Large intestine (tissue), 3 donors: Measurements from ENCODE around the gene TACSTD2. TPM values are rescaled to one million over a fixed set of nuclear protein-coding genes. Genes with fewer than 3 reads are reported as not detected.
"Not testable (repeated sequence)": the region's sequence is repeated elsewhere in the genome, so short reads cannot be mapped to it uniquely, and the experiment has no call there.

Source experiments
- DNase-seq, 2 donors: peaks; one replicate each; pipeline versions ENCODE4 v3.0.0 to v3.0.0-alpha.2; 2013
- H3K27ac ChIP-seq: one replicate; pipeline ENCODE4 v1.5.1; 2013; ENCODE audit warnings: low read length
- H3K27me3 ChIP-seq: 2 replicates; pipeline ENCODE4 v1.6.1; 2013; ENCODE audit warnings: low read length; ENCODE audit not compliant: control insufficient read depth, insufficient read depth
- H3K36me3 ChIP-seq: 2 replicates; pipeline ENCODE4 v1.6.1; 2013; ENCODE audit warnings: low read length; ENCODE audit not compliant: control insufficient read depth, insufficient read depth
- H3K4me1 ChIP-seq: one replicate; pipeline ENCODE4 v1.6.1; 2013; ENCODE audit warnings: low read length; ENCODE audit not compliant: control insufficient read depth, insufficient read depth
- H3K4me3 ChIP-seq: one replicate; pipeline ENCODE4 v1.5.1; 2013; ENCODE audit warnings: low read length
- H3K9me3 ChIP-seq: one replicate; pipeline ENCODE4 v1.6.1; 2013; ENCODE audit warnings: mild to moderate bottlenecking, low read depth, low read length, moderate library complexity; ENCODE audit not compliant: control insufficient read depth
- WGBS: methylation state at CpG from one replicate; pipeline ENCODE4 v1.1.5; 2013; ENCODE audit warnings: low lambda C conversion rate; ENCODE audit not compliant: insufficient coverage; 5-methylcytosine and 5-hydroxymethylcytosine counted together
- polyA plus RNA-seq: library from polyadenylated mRNA; unstranded; fragments of 120-200 nt; gene quantifications from one replicate; pipeline ENCODE4 v1.2.1, GENCODE V29; 2013

The TACSTD2 gene
- polyA plus RNA-seq, 1 donor: 2.6 TPM

DNA sequence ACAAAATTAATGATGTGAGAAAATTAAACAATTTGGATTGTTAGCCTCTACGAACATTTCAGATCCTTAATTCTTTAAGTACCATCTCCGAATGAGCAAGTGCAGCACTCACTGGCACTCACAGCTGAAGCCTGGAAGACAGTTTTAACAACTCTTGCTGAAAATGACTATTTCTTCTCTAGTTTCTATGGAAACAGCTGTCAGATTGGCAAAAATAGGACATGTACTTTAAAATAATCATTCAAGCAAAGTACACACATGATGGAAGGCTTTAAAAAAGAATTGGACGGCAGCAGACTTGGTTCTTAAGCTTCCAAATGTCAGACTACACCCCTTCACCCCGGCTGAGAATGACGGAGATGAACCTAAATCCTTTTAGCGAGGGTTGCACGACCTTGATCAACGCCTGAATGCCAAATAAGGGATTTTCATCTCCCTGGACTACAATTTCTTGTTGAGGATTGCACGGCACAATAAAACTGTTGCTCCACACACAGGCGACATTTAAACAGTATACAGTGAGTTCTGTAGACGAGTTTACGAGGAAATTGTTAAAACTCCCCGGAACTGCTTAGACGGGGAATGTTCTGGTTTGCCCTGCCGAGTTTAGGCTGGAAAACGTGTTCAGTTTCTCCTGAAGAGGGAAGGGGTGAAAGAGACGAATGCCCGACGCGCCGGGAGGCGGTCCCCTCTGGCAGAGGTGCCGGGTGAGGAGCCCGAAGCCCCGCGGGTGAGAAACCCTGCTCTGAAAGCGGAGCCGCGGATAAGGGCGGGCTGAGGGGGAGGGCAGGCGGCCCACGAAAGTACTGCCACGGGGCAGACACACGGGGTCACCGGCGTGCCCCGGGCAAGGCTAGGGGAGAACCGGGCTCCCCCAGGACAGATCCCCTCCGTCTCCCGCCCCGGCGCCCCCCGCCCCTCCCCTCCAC, 31.2 kb downstream of the TACSTD2 start:
- H3K4me3 ChIP-seq: peak overlapping the region; percentile 58
- H3K36me3 ChIP-seq: no peaks in the 10 kb centered on the region
- H3K9me3 ChIP-seq: no peaks in the 10 kb centered on the region
- no peaks in the 10 kb centered on the region for H3K27me3 ChIP-seq
- peaks cover 11% of the 10 kb centered on the region for H3K4me1 ChIP-seq
- 8% methylated on average over 2 of the region's 43 CpGs for WGBS
- H3K27ac ChIP-seq: peak overlapping the region; percentile 89
- DNase-seq: peak; percentile 76 to 89

DNA sequence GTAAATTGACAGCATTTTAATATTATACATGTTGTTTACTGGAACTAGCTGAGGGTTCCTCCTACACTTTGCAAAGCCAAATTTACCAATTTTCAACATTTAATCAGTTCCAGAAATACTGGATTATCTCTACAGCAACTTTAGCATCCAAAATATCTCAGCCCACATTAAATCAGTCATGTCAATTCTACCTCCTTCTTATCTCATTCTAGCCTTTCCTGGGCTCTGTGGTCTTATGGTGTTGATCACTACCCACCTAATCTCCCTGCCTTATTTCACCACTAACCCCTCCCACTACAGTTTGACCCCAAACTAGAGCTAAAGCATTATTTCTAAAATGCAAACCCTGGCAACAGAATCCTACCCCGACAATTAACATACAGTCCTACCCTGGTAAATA, 33.8 kb downstream of the TACSTD2 start:
- H3K36me3 ChIP-seq: no peaks in the 10 kb centered on the region
- no peak for DNase-seq
- no peak overlapping the region for H3K27ac ChIP-seq
- no peaks in the 10 kb centered on the region for H3K9me3 ChIP-seq
- 100% methylated on average over 1 of the region's 1 CpG for WGBS
- peaks cover 16% of the 10 kb centered on the region for H3K4me1 ChIP-seq
- no peaks in the 10 kb centered on the region for H3K27me3 ChIP-seq
- no peak overlapping the region for H3K4me3 ChIP-seq

DNA sequence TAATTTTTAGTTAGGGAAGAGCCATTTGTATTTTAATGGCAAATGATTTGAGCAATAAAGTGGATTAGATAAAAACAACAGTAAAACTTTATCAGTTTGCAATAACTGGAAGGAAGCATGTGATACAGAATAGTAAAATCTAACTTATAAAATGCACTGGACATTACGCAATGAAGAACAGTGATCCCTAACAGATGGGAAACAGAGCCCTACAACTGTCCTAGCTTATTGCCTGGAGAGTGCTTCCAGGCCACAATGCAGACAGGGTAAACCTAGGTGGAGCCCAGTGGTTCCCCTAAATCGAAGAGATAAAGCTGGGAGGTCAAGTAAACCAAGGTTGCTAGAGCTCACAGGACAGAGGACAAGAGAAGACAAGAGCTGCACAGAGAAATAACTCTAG, 37.5 kb downstream of the TACSTD2 start:
- Histone ChIP-seq H3K4me1 (peaks cover 14% of the 10 kb centered on the region), H3K27me3 (no peaks in the 10 kb centered on the region), H3K4me3 (no peak overlapping the region), H3K36me3 (no peaks in the 10 kb centered on the region), H3K27ac (peak overlapping the region; percentile 53), H3K9me3 (no peaks in the 10 kb centered on the region)
- peak; percentile 50 to 78 for DNase-seq
- WGBS: 20% methylated on average over 1 of the region's 2 CpGs

DNA sequence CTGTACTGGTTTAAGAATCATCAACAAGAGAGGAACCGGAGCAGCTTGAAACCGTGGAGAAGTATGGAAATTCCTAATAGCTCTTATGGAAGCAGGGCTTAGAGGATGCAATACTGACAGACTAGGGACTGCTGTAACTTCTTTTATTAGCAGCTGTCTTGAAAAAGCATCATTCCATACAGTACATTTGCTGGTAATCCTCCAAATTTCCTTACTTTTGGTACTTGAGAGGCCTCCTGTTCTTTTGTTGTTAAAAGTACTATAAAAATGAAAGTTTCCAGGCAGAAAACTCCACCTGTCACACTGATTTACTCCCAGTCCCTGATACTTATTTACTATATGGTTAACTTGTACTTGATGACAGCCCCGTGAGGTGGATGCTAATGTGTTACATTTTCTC, 38.2 kb downstream of the TACSTD2 start:
- H3K27me3 ChIP-seq: no peaks in the 10 kb centered on the region
- no peaks in the 10 kb centered on the region for H3K9me3 ChIP-seq
- H3K36me3 ChIP-seq: no peaks in the 10 kb centered on the region
- peak in 1 of 2 donors; percentile 14 for DNase-seq
- no CpG with 5 or more reads among the region's 3 CpGs for WGBS
- H3K4me1 ChIP-seq: peaks cover 14% of the 10 kb centered on the region
- H3K4me3 ChIP-seq: no peak overlapping the region
- H3K27ac ChIP-seq: peak overlapping the region; percentile 53

DNA sequence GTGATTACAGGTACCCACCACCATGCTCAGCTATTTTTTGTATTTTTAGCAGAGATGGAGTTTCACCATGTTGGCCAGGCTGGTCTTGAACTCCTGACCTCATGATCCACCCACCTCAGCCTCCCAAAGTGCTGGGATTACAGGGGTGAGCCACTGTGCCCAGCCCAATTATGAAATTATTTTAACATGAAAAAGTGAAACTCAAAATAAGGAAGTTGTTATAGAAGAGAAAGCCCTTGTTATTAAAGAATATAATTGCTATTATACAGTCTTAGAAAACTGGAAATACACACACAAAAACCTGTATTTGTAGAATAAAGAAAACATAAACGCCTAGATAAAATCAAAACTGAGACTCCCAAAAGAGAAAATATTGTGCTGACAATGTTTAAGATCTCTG, 45.2 kb downstream of the TACSTD2 start:
- not testable (repeated sequence) for H3K36me3 ChIP-seq, H3K27ac ChIP-seq, H3K27me3 ChIP-seq, H3K9me3 ChIP-seq, H3K4me3 ChIP-seq, H3K4me1 ChIP-seq, DNase-seq
- 100% methylated on average over 1 of the region's 1 CpG for WGBS

DNA sequence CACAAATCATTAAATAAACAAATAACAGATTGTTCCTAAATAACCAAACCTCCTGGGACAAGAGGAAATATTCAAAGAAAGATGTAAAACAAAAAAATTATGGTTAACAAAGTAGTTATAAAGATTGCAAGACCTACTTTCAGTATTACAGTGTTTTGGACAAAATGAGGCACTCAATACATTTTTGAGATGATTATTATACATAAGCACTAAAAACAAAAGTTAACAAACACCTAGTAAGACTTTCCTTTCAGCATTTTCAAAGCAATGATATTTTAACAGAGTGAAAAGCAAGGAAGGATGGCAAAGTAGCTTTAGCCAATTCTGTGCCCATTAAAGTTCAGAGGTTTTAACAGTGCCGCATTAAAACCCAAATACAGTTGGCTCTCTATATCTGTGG, 47.8 kb downstream of the TACSTD2 start:
- H3K4me3 ChIP-seq: no peak overlapping the region
- H3K27ac ChIP-seq: peak overlapping the region; percentile 48
- no peaks in the 10 kb centered on the region for H3K9me3 ChIP-seq
- H3K4me1 ChIP-seq: peaks cover 3% of the 10 kb centered on the region
- no peak for DNase-seq
- WGBS: no CpG with 5 or more reads among the region's 1 CpG
- H3K36me3 ChIP-seq: no peaks in the 10 kb centered on the region
- no peaks in the 10 kb centered on the region for H3K27me3 ChIP-seq

DNA sequence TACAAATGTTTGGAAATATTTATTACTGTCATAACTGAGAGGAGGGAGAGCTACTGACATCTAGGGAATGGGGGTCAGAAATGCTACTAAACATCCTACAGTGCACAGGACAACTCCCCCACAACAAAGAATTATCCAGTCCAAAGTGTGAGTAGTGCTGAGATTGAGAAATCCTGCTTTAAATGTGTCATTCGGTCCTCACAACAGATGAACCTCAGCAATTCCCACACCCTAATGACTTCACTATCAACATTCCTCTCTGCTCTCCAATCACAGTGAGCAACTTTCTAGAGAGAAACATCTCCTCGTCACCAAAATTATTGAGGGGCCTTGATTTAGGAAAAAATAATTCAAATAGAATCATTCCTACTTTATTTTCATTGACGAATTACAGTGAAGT, 48.5 kb downstream of the TACSTD2 start:
- Histone ChIP-seq H3K27me3 (no peaks in the 10 kb centered on the region), H3K9me3 (no peaks in the 10 kb centered on the region), H3K4me1 (peaks cover 3% of the 10 kb centered on the region), H3K4me3 (no peak overlapping the region), H3K36me3 (no peaks in the 10 kb centered on the region), H3K27ac (peak overlapping the region; percentile 48)
- DNase-seq: peak; percentile 70 to 75
- 89% methylated on average over 1 of the region's 3 CpGs for WGBS

Other genes starting within 250 kb of the TACSTD2 start
- gene OMA1, start 30.5 kb downstream of the TACSTD2 start, polyA plus RNA-seq: 33.7 TPM
- gene MYSM1, start 122.8 kb upstream of the TACSTD2 start, polyA plus RNA-seq: 43.8 TPM
- gene JUN, start 206.8 kb upstream of the TACSTD2 start, polyA plus RNA-seq: 385 TPM